Stimulated activated CD4-positive, alpha-beta T cell treated with anti-CD3 and anti-CD28 coated beads, Interleukin-1b, Interleukin-23, amount 100 ng/mL, for 24 hours (primary cell): Measurements from ENCODE around the gene CDK17.

Experiments
- DNase-seq, 4 experiments: peaks; one replicate each; pipeline ENCODE4 v3.0.0-alpha.2; 2020; ENCODE audit warnings: low read depth in 4 of 4, low spot score in 1 of 4

The CDK17 gene

GRCh38 chr12:96271469-96272199, 128.6 kb downstream of the CDK17 start:
- no peak for DNase-seq

- no peak for DNase-seq
Observed at GRCh38 chr12:96266238-96266637, 134.0 kb downstream of the CDK17 start.

GRCh38 chr12:96265836-96266235, 134.4 kb downstream of the CDK17 start:
- DNase-seq: no peak

GRCh38 chr12:96265400-96265799, 134.8 kb downstream of the CDK17 start:
- DNase-seq: no peak

- DNase-seq: no peak
Observed at GRCh38 chr12:96263449-96263902, 136.8 kb downstream of the CDK17 start.

- DNase-seq: no peak
Observed at GRCh38 chr12:96261557-96261956, 138.7 kb downstream of the CDK17 start.

GRCh38 chr12:96260644-96261043, 139.6 kb downstream of the CDK17 start:
- DNase-seq: no peak

GRCh38 chr12:96260231-96260630, 140.0 kb downstream of the CDK17 start:
- no peak for DNase-seq

GRCh38 chr12:96258104-96258961, 141.9 kb downstream of the CDK17 start:
- DNase-seq: no peak

- no peak for DNase-seq
Observed at GRCh38 chr12:96257550-96258103, 142.6 kb downstream of the CDK17 start.

GRCh38 chr12:96256672-96257361, 143.4 kb downstream of the CDK17 start:
- DNase-seq: no peak

- DNase-seq: no peak
Observed at GRCh38 chr12:96255077-96255476, 145.2 kb downstream of the CDK17 start.

GRCh38 chr12:96250119-96250685, 150.0 kb downstream of the CDK17 start:
- DNase-seq: no peak

GRCh38 chr12:96249196-96250118, 150.8 kb downstream of the CDK17 start:
- no peak for DNase-seq

GRCh38 chr12:96248136-96248931, 151.9 kb downstream of the CDK17 start:
- DNase-seq: no peak

- no peak for DNase-seq
Observed at GRCh38 chr12:96247563-96247962, 152.7 kb downstream of the CDK17 start.

- DNase-seq: no peak
Observed at GRCh38 chr12:96246926-96247505, 153.2 kb downstream of the CDK17 start.

GRCh38 chr12:96244826-96245225, 155.4 kb downstream of the CDK17 start:
- DNase-seq: no peak

GRCh38 chr12:96242597-96242996, 157.6 kb downstream of the CDK17 start:
- DNase-seq: no peak
